Measurements from ENCODE around the gene GABPA. TPM values are rescaled to one million over a fixed set of nuclear protein-coding genes. Genes with fewer than 3 reads are reported as not detected.
"Not testable (repeated sequence)": the region's sequence is repeated elsewhere in the genome, so short reads cannot be mapped to it uniquely, and the experiment has no call there.

The GABPA gene
- 10 to 100 TPM; 25.7 to 26.4 TPM for total RNA-seq

DNA sequence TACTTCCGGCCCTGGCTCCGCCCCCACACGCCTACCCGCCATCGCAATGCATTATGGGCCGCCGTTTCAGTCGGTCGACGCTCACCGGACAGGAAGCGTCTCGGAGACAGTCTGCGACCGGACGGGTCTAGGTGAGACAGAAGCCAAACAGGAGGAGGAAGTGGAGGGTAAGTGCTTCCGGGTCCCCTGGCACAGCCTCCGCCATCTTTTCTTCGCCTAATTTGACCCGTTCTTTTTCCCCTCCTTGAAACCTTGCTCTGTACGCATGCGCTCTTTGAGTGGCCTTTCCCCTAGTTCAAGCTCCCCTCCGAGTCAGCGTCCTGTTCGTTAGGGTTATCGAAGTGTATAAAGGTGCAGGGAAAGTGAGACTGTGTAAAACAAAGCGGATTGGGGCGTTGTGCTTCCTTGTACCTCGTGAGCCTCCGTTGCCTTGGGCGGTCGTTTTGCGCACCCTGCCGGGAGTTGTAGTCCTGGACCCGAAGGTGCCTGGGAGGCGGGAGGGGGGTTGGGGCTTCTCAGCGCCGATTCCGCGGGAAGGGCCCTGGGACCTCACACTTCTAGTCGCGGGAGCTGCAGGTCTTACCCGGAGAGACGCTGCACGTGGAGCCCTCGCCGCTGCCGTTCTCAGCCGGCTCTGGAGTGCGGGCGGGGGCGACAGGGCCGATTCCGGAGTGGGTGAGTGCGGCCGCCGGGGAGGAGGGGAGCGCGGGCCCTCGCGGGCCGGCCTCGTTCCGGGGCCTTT, at the start of gene GABPA, which contains the start of gene ATP5PF:
Gene GABPA, plus strand, starts transcription at position 69 of the 742 bp plus-strand sequence. CDS start 6,627 bp downstream, outside the sequence.
Gene ATP5PF, minus strand, starts transcription at position 1 of the 742 bp plus-strand sequence. CDS start 5,110 bp downstream, outside the sequence.
- Mint-ChIP-seq H3K36me3 (peaks cover 25% of the 10 kb centered on the region), H3K27ac (peak within 1 kb of the TSS; percentile 100), H3K4me1 (peaks cover 44% of the 10 kb centered on the region), H3K9me3 (no peaks in the 10 kb centered on the region), H3K4me3 (peak within 1 kb of the TSS; percentile 100), H3K27me3 (peaks cover 5% of the 10 kb centered on the region)
- DNase-seq, result peak; percentile 97

GRCh38 chr21:25687787-25688186, 47.0 kb upstream of the GABPA start:
- H3K27me3 Mint-ChIP-seq, result peaks cover 10% of the 10 kb centered on the region
- no peaks in the 10 kb centered on the region for H3K36me3 Mint-ChIP-seq
- H3K4me3 Mint-ChIP-seq, result no peak overlapping the region
- H3K4me1 Mint-ChIP-seq, result no peaks in the 10 kb centered on the region
- no peak overlapping the region for H3K27ac Mint-ChIP-seq
- H3K9me3 Mint-ChIP-seq, result no peaks in the 10 kb centered on the region
- no peak for DNase-seq

GRCh38 chr21:25688275-25689155, 46.3 kb upstream of the GABPA start:
- Mint-ChIP-seq H3K9me3 (no peaks in the 10 kb centered on the region), H3K36me3 (no peaks in the 10 kb centered on the region), H3K27me3 (peaks cover 10% of the 10 kb centered on the region), H3K4me3 (no peak overlapping the region), H3K27ac (no peak overlapping the region), H3K4me1 (no peaks in the 10 kb centered on the region)
- no peak for DNase-seq

DNA sequence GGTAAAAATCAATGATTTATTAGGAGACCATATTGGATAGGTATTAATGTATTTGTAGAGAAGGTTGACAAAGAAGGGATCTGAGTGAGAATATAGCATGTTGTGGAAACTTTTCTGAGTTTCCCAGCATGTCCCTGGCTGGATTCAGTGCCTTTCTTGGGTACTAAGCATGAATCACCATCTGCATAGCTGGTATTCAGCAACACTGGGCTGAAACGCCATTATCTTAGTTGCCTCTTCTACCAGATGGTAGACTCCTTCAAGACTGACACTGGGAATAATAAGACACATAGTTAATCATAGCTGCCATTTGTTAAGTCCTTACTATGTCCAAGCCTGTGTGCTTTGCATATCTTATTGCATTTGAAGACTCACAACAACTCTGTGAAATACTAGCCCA, 45.5 kb upstream of the GABPA start:
- Mint-ChIP-seq H3K27me3 (peaks cover 6% of the 10 kb centered on the region), H3K9me3 (no peaks in the 10 kb centered on the region), H3K4me3 (no peak overlapping the region), H3K27ac (no peak overlapping the region), H3K36me3 (no peaks in the 10 kb centered on the region), H3K4me1 (no peaks in the 10 kb centered on the region)
- DNase-seq, result no peak

- DNase-seq, result no peak
- Mint-ChIP-seq H3K27ac (no peak overlapping the region), H3K4me3 (no peak overlapping the region), H3K4me1 (no peaks in the 10 kb centered on the region), H3K36me3 (no peaks in the 10 kb centered on the region), H3K27me3 (no peaks in the 10 kb centered on the region), H3K9me3 (no peaks in the 10 kb centered on the region)
Measured at GRCh38 chr21:25691976-25692375, 42.8 kb upstream of the GABPA start.

- H3K36me3 Mint-ChIP-seq, H3K4me3 Mint-ChIP-seq, H3K4me1 Mint-ChIP-seq, H3K9me3 Mint-ChIP-seq, H3K27ac Mint-ChIP-seq, H3K27me3 Mint-ChIP-seq, DNase-seq: not testable (repeated sequence)
Measured at GRCh38 chr21:25695461-25695860, 39.3 kb upstream of the GABPA start.

GRCh38 chr21:25700741-25701140, 34.0 kb upstream of the GABPA start:
- DNase-seq, result no peak
- Mint-ChIP-seq H3K27ac (no peak overlapping the region), H3K9me3 (no peaks in the 10 kb centered on the region), H3K4me1 (no peaks in the 10 kb centered on the region), H3K27me3 (no peaks in the 10 kb centered on the region), H3K36me3 (no peaks in the 10 kb centered on the region), H3K4me3 (no peak overlapping the region)

DNA sequence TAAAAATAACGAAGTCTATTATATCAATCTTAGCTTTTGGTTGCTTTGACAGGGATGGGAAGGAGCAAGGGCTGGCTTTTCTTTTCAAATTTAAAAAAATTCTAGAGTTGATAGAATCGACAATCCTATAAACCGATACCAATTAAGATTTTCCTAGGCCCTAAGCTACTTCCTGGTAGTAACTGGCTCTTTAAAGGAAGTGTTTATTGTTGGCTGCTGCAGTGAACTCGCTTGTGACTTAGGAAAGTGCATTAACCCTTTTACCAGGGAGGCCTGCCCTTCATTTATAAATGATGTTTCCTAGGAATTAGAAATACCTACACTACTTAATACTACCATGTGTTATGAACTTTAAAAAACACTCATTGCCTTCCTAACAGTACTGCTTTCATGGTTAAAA, 33.2 kb upstream of the GABPA start:
- H3K27ac Mint-ChIP-seq, result no peak overlapping the region
- H3K4me1 Mint-ChIP-seq, result no peaks in the 10 kb centered on the region
- no peak overlapping the region for H3K4me3 Mint-ChIP-seq
- H3K36me3 Mint-ChIP-seq, result no peaks in the 10 kb centered on the region
- no peaks in the 10 kb centered on the region for H3K27me3 Mint-ChIP-seq
- no peak for DNase-seq
- H3K9me3 Mint-ChIP-seq, result no peaks in the 10 kb centered on the region

DNA sequence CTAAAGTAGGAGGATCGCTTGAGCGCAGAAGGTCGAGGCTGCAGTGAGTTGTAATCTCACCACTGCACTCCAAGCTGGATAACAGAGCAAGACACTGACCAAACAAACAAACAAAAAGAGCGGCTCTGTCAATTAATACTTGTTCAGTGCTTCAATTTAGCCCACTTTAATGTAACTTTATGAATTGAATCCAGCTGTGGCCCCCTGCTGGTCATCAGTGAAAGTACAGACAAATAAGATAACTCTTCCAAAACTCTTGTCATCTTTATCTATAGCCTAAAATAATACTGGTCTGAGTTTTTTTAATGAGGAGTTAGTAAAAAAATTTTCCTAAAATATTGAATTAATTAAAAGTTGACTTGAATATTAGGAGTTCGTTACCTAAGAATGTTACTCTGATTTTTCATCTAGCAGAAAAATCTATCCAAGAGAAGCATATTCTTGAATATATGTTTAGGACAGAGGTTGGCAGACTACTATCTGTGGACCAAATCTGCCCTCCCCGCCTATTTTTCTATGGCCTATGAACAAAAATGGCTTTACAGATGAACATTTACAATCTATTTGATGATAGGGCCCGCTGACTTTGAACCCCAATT, 26.2 kb upstream of the GABPA start:
- DNase-seq, result peak; percentile 7

DNA sequence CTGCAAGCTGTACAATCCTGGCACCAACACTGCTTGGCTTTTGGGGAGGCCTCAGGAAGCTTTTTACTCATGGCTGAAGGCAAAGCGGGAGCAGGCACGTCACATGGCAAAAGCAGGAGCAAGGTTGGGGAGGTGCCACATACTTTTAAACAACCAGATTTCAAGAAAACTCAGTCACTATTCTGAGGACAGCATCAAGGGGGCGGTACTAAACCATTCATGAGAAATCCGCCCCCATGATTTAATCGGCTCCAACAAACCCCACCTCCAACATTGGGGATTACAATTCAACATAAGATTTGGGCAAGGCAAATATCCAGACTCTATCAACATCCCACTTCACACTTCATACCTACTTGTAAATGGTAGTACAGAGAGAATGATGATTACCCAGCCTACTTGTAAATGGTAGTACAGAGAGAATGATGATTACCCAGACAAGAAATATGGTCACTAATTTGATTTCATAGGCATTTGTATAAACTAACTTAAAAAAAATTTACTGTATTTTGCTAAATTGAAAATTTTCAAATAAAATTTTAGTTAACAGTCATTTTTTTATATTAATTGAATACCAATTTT, 25.0 kb upstream of the GABPA start:
- H3K27ac Mint-ChIP-seq, result no peak overlapping the region
- DNase-seq, result no peak
- H3K9me3 Mint-ChIP-seq, result no peaks in the 10 kb centered on the region
- H3K4me3 Mint-ChIP-seq, result no peak overlapping the region
- no peaks in the 10 kb centered on the region for H3K36me3 Mint-ChIP-seq
- H3K4me1 Mint-ChIP-seq, result no peaks in the 10 kb centered on the region
- H3K27me3 Mint-ChIP-seq, result no peaks in the 10 kb centered on the region

More for the DNA sequence above, 26.2 kb upstream of the GABPA start:
- Mint-ChIP-seq H3K36me3 (no peaks in the 10 kb centered on the region), H3K27me3 (no peaks in the 10 kb centered on the region), H3K9me3 (no peaks in the 10 kb centered on the region), H3K4me1 (no peaks in the 10 kb centered on the region), H3K4me3 (no peak overlapping the region), H3K27ac (no peak overlapping the region)

GRCh38 chr21:25710550-25710949, 24.2 kb upstream of the GABPA start:
- Mint-ChIP-seq H3K4me3 (no peak overlapping the region), H3K36me3 (no peaks in the 10 kb centered on the region), H3K27me3 (no peaks in the 10 kb centered on the region), H3K9me3 (no peaks in the 10 kb centered on the region), H3K4me1 (no peaks in the 10 kb centered on the region), H3K27ac (no peak overlapping the region)
- DNase-seq, result no peak

DNA sequence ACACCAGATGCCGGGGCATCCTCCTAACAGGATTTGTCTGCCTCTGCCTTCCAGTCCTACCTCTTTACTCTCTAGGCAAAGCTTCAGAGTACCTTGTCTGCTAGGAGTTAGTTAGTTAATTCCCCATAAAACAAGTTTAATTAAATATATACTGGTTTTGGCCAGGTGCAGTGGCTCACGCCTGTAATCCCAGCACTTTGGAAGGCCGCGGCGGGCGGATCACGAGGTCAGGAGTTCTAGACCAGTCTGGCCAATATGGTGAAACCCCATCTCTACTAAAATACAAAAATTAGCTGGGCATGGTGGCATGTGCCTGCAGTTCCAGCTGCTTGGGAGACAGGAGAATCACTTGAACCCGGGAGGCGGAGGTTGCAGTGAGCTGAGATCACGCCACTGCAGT, 20.7 kb upstream of the GABPA start:
- not testable (repeated sequence) for H3K4me3 Mint-ChIP-seq, H3K27me3 Mint-ChIP-seq, DNase-seq, H3K36me3 Mint-ChIP-seq, H3K9me3 Mint-ChIP-seq, H3K27ac Mint-ChIP-seq, H3K4me1 Mint-ChIP-seq

DNA sequence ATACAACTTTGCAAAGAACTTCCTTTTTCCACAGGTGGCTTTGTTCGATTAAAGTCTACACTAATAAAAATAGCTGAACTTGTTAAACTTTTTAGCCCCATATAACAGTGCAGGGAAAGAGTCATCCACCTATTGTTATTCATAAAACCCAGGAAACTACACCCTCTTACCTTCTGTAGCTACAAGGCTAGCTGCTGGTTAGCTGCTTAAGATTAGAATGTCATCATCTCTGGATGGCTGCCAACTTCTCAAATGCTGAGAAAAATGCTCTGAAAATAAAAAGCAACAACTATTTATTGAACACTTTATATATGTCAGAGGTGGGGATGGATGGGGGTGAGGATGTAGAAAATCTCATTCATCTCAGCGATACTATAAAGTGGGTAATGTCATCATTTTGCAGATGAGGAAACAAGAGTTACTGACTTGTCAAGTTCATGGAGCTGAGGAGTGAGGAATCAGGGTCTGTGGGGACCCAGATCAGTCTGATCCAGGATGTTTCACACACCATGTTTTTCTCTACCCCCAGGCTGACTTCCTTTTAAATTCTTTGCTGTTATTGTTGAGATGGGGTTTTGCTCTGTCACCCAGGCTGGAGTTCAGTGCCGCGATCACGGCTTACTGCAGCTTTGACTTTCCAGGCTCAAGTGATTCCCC, 17.2 kb upstream of the GABPA start:
- Mint-ChIP-seq H3K36me3 (peaks cover 15% of the 10 kb centered on the region), H3K27ac (no peak overlapping the region), H3K4me3 (no peak overlapping the region)

DNA sequence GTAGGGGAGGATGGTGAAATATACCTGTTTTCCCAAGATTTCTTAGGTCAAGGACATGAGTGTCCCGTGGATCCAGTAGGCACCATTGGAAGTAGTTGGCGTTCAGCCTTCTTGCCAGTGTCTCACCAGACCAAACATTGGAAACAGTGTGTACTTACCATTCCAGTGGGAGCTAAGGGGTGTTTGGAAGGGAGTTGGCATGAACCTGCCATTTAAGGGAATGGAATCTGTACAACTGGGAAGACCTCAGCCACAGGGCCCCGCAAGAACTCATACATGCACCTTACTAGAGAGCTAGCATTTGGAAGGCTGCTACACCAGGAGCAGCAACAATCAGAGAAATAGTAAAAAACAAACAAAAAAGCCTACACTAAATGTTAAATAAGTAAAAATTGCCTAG, 12.8 kb upstream of the GABPA start:
- Mint-ChIP-seq H3K27me3 (no peaks in the 10 kb centered on the region), H3K27ac (no peak overlapping the region), H3K4me1 (peaks cover 3% of the 10 kb centered on the region), H3K9me3 (no peaks in the 10 kb centered on the region), H3K4me3 (no peak overlapping the region), H3K36me3 (peaks cover 19% of the 10 kb centered on the region)
- no peak for DNase-seq

More for the DNA sequence above, 17.2 kb upstream of the GABPA start:
- Mint-ChIP-seq H3K4me1 (peaks cover 3% of the 10 kb centered on the region), H3K9me3 (no peaks in the 10 kb centered on the region), H3K27me3 (no peaks in the 10 kb centered on the region)
- DNase-seq, result no peak

All from activated naive CD8-positive, alpha-beta T cell treated with anti-CD3 and anti-CD28 coated beads for 36 hours (primary cell).